Esophagus squamous epithelium (tissue), 4 donors: ENCODE measurements around the gene THADA.

Experiments
- CTCF ChIP-seq, 6 experiments: fragments of 450-650 bp in 4 of 6; fragments of 200-600 bp in 2 of 6; sonication (generic) in 2 of 6; IDR thresholded peaks; one replicate each; pipeline ENCODE4 v1.5.1; 2016 to 2019; ENCODE audit warnings: antibody characterized with exemption in 6 of 6, mild to moderate bottlenecking in 4 of 6, moderate library complexity in 4 of 6
- POLR2A ChIP-seq, 4 donors: fragments of 450-650 bp; IDR thresholded peaks; one replicate each; pipeline ENCODE4 v1.6.1; 2017; ENCODE audit warnings: antibody characterized with exemption in 4 of 4, mild to moderate bottlenecking in 4 of 4, moderate library complexity in 3 of 4

- no peak for TF ChIP-seq POLR2A (IDR thresholded peaks at IDR 0.05)
- no peak for TF ChIP-seq CTCF (IDR thresholded peaks at IDR 0.05)
Measured at GRCh38 chr2:43410055-43410604, 185.7 kb downstream of the THADA start.
